GM12872 (cell line): Measurements from ENCODE around the gene PBX2.
A peak's percentile ranks its signal among the peaks of the same experiment; 100 is the strongest.

ENCODE experiments used
- TF ChIP-seq, protein P1 (sequence below): IDR thresholded peaks from 3 replicates; pipeline ENCODE4 v1.5.1; 2011; ENCODE audit warnings: low read depth, mild to moderate bottlenecking, low read length, moderate library complexity; ENCODE audit not compliant: insufficient read depth

PBX2 gene

DNA sequence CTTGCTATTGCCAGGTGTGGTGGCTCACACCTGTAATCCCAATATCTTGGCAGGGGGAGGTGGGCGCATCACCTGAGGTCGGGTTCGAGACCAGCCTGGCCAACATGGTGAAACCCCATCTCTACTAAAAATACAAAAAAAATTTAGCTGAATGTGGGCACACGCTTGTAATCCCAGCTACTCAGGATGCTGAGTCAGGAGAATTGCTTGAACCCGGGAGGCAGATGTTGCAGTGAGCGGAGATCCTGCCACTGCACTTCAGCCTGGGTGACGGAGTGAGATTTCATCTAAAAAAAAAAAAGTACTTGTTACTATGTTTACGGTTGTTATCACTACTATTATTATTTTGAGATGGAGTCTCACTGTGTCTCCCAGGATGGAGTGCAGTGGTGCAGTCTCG, 33.1 kb downstream of the PBX2 start:
- TF ChIP-seq, protein P1, sequence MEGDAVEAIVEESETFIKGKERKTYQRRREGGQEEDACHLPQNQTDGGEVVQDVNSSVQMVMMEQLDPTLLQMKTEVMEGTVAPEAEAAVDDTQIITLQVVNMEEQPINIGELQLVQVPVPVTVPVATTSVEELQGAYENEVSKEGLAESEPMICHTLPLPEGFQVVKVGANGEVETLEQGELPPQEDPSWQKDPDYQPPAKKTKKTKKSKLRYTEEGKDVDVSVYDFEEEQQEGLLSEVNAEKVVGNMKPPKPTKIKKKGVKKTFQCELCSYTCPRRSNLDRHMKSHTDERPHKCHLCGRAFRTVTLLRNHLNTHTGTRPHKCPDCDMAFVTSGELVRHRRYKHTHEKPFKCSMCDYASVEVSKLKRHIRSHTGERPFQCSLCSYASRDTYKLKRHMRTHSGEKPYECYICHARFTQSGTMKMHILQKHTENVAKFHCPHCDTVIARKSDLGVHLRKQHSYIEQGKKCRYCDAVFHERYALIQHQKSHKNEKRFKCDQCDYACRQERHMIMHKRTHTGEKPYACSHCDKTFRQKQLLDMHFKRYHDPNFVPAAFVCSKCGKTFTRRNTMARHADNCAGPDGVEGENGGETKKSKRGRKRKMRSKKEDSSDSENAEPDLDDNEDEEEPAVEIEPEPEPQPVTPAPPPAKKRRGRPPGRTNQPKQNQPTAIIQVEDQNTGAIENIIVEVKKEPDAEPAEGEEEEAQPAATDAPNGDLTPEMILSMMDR, result no peak

DNA sequence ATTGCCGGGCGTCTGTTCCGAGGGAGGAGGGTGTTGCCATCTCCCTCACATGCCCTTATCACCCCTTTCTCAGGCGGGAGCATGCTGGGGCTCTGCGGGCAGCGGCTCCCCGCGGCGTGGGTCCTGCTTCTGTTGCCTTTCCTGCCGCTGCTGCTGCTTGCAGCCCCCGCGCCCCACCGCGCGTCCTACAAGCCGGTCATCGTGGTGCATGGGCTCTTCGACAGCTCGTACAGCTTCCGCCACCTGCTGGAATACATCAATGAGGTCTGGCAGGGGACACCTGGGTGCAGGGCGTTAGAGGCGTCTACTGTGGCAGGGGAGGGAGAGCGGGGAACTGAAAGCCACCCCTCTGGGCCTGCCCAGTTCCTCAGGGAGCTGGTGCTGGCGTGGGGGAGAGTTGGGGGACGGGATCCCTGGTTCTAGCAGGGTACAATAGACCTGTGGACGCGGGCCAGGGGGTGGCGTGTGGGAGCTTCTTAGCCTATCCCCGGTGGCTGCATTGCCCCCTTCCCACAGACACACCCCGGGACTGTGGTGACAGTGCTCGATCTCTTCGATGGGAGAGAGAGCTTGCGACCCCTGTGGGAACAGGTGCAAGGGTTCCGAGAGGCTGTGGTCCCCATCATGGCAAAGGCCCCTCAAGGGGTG, 35.4 kb downstream of the PBX2 start:
- TF ChIP-seq, protein P1, result peak; percentile 59

DNA sequence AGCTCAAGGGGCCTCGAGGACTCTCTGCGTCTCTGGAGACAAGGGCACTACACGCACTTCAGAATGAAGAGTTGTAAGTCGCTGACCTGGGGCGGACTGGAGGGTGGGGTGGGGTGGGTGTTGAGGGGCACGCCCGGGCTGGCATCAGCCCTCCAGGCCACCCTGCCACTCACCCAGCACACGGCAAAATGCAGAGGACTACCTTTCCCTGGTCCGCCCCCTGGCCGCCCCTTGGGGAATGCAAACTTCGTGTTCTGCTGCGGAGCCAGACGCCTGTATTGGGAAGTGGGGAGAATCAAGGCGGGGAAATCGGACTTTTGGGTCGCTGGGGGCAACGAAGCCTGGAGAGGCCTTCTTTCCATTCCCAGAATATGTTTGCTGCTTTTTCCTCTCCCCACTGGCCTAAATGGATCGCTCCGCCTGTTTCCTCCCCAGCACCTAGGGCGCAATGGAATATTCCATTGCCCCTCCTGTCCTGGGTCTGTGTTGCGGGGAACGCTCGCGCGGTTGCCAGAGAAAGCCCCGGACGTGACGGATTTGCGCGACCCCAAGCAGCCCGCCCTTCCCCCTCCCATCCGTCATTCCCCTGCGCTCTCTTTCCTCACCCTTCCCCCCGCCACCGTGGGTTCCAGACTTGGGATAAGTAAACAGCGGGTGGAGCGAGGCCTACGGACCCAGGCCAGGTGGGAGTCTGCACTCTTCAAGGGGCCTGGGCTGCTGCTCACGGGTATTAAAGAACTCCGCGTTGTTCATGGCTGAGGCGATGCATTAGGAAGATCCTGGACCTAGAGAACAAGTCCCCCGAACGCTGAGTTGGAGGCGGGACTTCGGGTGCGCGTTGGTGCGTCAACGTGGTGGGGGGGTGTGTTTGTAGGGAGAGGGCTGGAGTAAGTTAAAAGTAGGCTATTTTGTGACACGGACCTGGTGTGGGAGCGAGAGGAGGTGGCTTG, 36.2 kb downstream of the PBX2 start, which contains the start of gene PPT2:
TSS of gene PPT2 (plus strand) at position 578 of the 950 bp plus-strand sequence. CDS start 454 bp downstream, outside the sequence.
- TF ChIP-seq, protein P1, result no peak

DNA sequence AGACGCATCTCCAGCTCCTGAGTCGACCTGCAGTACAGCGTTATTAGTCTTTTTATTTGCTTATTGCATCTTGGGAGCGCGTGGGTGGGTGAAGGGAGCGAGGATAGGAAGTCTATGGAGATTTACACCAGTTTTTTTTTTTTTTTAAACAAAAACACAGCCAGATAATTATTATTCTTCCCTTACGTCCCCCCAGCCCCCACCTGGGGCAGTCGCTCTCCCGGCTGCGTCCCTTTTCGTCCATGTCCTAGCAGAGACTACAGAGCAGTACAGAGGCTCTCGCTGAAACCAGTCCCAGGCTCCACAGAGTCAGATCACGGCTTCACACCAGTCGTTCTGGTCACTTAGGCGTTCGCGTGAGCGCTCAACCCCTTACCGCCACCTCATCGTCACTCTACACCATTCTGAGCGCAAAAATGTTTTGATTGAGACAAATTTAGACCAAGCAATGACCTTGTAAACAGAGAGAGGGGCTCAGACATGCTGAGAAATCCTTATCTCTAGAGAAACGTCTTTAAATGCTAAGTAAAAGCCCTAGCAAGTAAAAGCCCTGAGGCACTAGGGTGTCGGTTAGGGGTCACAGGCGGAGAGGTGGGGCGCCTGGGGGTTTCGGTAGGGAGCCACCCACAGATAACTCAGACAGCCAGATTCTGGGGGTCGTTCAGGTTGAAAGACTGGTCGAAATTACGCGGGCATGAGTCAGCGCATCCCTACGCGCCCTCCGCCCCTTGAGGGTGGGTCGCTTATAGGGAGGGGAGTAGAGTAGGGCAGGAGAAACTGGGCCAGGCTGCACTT, 37.0 kb downstream of the PBX2 start:
- TF ChIP-seq, protein P1, result no peak

DNA sequence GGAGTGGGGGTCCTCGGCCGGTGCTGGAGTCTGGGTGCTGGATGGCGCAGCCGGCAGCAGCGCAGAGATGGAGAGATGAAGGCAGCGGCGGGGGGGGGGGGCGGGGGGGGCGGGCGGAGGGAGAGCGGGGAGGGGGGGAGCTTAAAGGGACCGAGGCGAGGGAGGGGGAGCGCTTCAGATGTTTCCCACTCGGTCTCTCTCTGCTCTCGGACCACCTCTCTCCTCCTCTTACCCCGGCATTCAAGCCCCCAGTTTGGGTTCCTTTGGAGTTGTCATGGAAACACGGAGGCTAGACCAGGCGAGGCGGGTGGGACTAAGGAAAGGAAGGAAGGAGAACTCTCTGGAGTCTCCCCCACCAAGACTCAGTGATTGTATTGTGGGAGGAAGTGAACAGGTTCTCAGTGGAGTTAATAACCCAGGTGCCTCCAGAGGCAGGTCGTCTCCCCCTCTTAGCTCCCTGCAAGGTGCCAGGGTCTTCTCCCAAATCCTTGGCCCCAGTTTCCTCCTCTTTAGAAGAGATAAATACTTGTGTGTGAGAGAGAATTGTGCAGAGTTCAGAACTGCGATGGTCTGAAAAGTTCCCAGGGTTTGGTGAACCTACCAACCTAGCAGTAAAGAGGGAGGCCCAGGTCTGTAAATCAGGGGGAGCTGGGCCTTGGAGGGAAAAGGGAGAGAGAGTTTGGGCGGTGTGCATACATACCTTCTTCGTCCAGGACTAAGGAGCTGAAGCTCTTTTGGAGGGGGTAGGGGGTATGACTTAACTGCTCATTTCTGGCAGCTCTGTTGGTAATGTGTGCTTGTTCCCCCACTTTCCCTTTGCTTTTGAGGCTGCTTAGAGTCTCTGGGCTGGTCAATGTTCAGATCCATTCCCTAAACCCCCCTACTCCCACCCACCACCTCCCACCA, 37.9 kb downstream of the PBX2 start, which contains the start of gene PRRT1:
TSS of gene PRRT1 (minus strand) at position 77 of the 906 bp plus-strand sequence. CDS start 112 bp downstream, outside the sequence.
- TF ChIP-seq, protein P1, result no peak

DNA sequence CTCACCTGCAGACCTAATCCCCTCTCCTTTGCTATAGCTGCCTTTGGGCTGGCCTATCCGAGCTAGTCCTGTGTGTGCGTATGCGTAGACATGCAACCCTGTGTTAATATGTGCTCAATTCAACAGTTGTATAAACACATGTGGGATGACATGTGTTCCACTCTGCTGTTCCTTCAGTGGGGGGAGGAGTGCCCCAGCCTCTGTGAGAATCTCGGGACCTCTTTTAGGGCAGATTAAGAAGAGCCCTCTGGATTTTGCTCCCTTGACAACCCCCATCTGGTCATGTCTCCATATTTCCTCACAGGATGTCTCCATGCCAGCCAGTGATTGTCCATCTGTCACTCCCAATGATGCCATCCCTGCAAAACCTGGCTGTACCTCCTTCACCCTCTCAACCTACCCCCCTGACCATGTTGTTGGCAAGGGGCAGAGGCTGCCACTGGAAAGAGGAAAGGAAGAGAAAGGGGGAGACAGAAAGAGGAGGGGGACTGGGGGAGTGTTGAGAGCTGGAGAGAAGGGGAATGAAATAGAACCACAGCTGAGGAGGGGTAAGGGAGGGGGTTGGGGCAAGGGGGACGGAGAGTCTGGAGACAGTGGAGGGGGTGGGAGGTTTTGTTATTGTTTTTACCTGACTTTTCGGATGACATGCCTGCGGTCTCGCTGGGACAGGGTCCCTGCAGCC, 38.7 kb downstream of the PBX2 start:
- TF ChIP-seq, protein P1, result no peak
